Glutamatergic neuron (in vitro differentiated cells): ENCODE measurements around the gene OR13C8. TPM values are rescaled to one million over a fixed set of nuclear protein-coding genes. Genes with fewer than 3 reads are reported as not detected.
"Not testable (repeated sequence)": the region's sequence is repeated elsewhere in the genome, so short reads cannot be mapped to it uniquely, and the experiment has no call there.

Experiments
- DNase-seq: peaks from one replicate; pipeline ENCODE4 v3.0.0; 2022
- H3K27ac Mint-ChIP-seq: one replicate; pipeline ENCODE4 v1.8.0; 2020; ENCODE audit warnings: mild to moderate bottlenecking, mixed read lengths, inconsistent platforms; ENCODE audit not compliant: unreplicated experiment
- H3K27me3 Mint-ChIP-seq: one replicate; pipeline ENCODE4 v1.8.0; 2020; ENCODE audit warnings: mild to moderate bottlenecking, moderate library complexity, mixed read lengths, inconsistent platforms; ENCODE audit not compliant: unreplicated experiment
- H3K36me3 Mint-ChIP-seq: one replicate; pipeline ENCODE4 v1.8.0; 2020; ENCODE audit warnings: mild to moderate bottlenecking, mixed read lengths, inconsistent platforms; ENCODE audit not compliant: unreplicated experiment
- H3K4me1 Mint-ChIP-seq: one replicate; pipeline ENCODE4 v1.8.0; 2020; ENCODE audit warnings: mild to moderate bottlenecking, low read depth, mixed read lengths, inconsistent platforms; ENCODE audit not compliant: unreplicated experiment
- H3K4me3 Mint-ChIP-seq: one replicate; pipeline ENCODE4 v1.8.0; 2020; ENCODE audit warnings: mild to moderate bottlenecking, mixed read lengths, inconsistent platforms; ENCODE audit not compliant: unreplicated experiment
- H3K9me3 Mint-ChIP-seq: one replicate; pipeline ENCODE4 v1.8.0; 2020; ENCODE audit warnings: mild to moderate bottlenecking, moderate library complexity, mixed read lengths, inconsistent platforms; ENCODE audit not compliant: unreplicated experiment
- total RNA-seq: library from RNA; stranded (reverse); fragmentation: NEBNext Ultra II Directional; extraction: Animal tissue kit (Norgen Biotek cat#: 25700); gene quantifications from one replicate; pipeline ENCODE4 v1.2.1, GENCODE V29; 2021; ENCODE audit not compliant: unreplicated experiment
- TF ChIP-seq, protein P1 (sequence below): fragments of 200-600 bp; sonication (generic); IDR thresholded peaks from one replicate; pipeline ENCODE4 v1.5.0; 2021; ENCODE audit not compliant: partially characterized antibody, unreplicated experiment

OR13C8 gene
- total RNA-seq, 1 donor from 2014 or later: not detected

DNA sequence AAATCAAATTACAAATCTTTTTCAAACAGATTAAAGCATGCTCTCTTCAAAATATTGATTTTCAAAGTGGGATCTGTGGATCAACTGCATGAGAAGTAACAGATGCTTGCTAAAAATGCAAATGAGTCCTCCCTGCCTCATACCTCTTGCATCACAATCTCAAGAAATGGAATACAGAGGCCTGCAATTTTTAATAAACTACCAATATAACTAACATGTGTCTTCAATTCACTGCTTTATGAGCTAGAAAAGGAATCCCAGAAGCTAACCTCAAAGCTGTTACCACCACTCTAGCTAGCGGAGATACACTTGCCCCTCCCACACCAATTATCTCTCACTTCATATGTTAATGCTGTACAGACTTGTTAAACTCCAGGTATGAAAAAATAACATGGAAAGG lies 20.7 kb downstream of the OR13C8 start:
- H3K4me1 Mint-ChIP-seq: peaks cover 14% of the 10 kb centered on the region
- peaks cover 10% of the 10 kb centered on the region for H3K9me3 Mint-ChIP-seq
- peak overlapping the region; percentile 82 for H3K27ac Mint-ChIP-seq
- TF ChIP-seq, protein P1, sequence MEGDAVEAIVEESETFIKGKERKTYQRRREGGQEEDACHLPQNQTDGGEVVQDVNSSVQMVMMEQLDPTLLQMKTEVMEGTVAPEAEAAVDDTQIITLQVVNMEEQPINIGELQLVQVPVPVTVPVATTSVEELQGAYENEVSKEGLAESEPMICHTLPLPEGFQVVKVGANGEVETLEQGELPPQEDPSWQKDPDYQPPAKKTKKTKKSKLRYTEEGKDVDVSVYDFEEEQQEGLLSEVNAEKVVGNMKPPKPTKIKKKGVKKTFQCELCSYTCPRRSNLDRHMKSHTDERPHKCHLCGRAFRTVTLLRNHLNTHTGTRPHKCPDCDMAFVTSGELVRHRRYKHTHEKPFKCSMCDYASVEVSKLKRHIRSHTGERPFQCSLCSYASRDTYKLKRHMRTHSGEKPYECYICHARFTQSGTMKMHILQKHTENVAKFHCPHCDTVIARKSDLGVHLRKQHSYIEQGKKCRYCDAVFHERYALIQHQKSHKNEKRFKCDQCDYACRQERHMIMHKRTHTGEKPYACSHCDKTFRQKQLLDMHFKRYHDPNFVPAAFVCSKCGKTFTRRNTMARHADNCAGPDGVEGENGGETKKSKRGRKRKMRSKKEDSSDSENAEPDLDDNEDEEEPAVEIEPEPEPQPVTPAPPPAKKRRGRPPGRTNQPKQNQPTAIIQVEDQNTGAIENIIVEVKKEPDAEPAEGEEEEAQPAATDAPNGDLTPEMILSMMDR: no peak
- peak overlapping the region; percentile 37 for H3K4me3 Mint-ChIP-seq
- no peak for DNase-seq
- peaks cover 4% of the 10 kb centered on the region for H3K36me3 Mint-ChIP-seq
- peaks cover 6% of the 10 kb centered on the region for H3K27me3 Mint-ChIP-seq

DNA sequence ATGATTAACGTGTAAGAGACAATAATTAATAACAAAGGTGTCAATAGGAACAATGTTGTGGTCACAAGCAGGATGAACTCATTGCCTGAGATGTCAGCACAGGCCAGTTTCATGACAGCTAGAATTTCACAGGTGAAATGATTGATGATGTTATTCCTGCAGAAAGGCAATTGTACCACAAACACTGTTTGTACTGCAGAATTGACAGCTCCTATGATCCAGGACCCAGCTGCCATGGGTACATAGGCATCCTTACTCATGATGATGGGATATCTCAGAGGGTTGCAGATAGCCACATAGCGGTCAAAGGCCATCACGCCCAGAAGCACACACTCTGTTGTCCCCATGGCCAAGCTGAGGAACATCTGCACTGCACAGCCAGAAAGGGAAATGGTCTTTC lies 29.8 kb downstream of the OR13C8 start:
- not testable (repeated sequence) for H3K4me3 Mint-ChIP-seq, H3K27me3 Mint-ChIP-seq, H3K4me1 Mint-ChIP-seq, H3K9me3 Mint-ChIP-seq, H3K27ac Mint-ChIP-seq, H3K36me3 Mint-ChIP-seq, DNase-seq

DNA sequence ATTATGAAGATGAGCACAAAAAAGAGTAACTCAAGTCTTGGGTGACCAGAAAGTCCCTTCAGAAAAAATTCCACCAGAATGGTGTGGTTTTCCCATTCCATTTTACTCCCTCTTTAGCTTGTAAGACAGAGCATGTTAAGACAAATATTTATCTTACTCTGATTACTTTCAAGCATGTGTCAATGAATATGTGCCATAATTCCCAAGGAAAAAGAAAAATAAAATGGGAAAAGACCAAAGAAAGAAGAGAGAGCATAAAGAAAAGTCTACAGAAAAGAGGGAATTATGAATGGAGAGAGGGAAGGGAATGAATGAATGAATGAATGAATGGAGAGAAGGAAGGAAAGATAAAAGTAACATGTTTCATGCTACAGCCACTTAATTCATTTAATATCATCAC lies 30.3 kb downstream of the OR13C8 start, which contains the start of gene OR13C5:
Gene OR13C5, minus strand, starts transcription at position 101 of the 400 bp plus-strand sequence. Its CDS starts 0 bp downstream, at position 101.
- not testable (repeated sequence) for H3K4me1 Mint-ChIP-seq, H3K36me3 Mint-ChIP-seq, H3K27ac Mint-ChIP-seq, H3K4me3 Mint-ChIP-seq, H3K9me3 Mint-ChIP-seq, H3K27me3 Mint-ChIP-seq, DNase-seq

DNA sequence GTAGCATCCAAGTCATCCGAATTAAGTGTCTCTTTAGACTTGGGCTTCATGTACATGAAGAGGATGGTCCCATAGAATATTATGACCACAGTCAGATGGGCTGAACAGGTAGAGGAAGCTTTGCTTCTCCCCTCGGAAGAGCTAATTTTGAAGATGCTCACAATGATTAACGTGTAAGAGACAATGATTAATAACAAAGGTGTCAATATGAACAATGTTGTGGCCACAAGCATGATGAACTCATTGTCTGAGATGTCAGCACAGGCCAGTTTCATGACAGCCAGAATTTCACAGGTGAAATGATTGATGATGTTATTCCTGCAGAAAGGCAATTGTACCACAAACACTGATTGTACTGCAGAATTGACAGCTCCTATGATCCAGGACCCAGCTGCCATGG lies 35.8 kb downstream of the OR13C8 start:
- Mint-ChIP-seq H3K9me3 (no peaks in the 10 kb centered on the region), H3K4me1 (no peaks in the 10 kb centered on the region), H3K4me3 (no peak overlapping the region), H3K27me3 (no peaks in the 10 kb centered on the region), H3K36me3 (no peaks in the 10 kb centered on the region), H3K27ac (no peak overlapping the region)
- TF ChIP-seq, protein P1: no peak
- DNase-seq: no peak

DNA sequence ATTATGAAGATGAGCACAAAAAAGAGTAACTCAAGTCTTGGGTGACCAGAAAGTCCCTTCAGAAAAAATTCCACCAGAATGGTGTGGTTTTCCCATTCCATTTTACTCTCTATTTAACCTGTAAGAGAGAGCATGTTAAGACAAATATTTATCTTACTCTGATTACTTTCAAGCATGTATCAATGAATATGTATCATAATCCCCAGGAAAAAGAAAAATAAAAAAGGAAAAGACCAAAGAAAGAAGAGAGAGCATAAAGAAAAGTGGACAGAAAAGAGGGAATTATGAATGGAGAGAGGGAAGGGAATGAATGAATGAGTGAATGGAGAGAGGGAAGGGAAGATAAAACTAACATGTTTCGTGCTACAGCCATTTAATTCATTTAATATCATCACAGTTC lies 36.6 kb downstream of the OR13C8 start, which contains the start of gene OR13C2:
Gene OR13C2, minus strand, starts transcription at position 101 of the 400 bp plus-strand sequence. Its CDS starts 0 bp downstream, at position 101.
- H3K36me3 Mint-ChIP-seq, H3K27ac Mint-ChIP-seq, H3K27me3 Mint-ChIP-seq, H3K4me3 Mint-ChIP-seq, DNase-seq, H3K4me1 Mint-ChIP-seq, H3K9me3 Mint-ChIP-seq: not testable (repeated sequence)

DNA sequence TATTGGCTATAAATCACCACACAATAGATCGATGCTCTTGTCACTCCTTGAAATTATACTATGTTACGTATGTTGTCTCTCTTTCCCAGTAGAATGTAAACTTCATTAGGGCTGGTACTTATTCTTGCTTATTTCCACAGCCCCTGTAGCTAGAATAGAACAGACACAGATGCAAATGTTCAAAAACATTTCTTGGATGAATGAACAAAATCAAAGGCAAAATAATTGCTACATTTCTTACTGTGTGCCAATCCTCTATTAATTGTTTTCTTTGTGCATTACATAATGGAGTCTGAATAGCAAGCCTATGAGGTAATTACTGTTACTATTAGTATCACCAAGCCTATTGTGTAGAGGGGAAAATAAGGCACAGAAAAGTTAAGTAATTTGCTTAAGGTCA lies 37.2 kb downstream of the OR13C8 start:
- Mint-ChIP-seq H3K27me3 (no peaks in the 10 kb centered on the region), H3K36me3 (no peaks in the 10 kb centered on the region), H3K4me3 (no peak overlapping the region), H3K9me3 (no peaks in the 10 kb centered on the region), H3K27ac (no peak overlapping the region), H3K4me1 (no peaks in the 10 kb centered on the region)
- DNase-seq: no peak
- TF ChIP-seq, protein P1: no peak
